Mucosa of descending colon (tissue), 3 donors: ENCODE measurements around the gene TNNT2. TPM values are rescaled to one million over a fixed set of nuclear protein-coding genes. Genes with fewer than 3 reads are reported as not detected.

Source experiments
- ATAC-seq: fragments of 200-7000 bp; cut with Tn5 transposase; one replicate; pipeline ENCODE4 v1.9.1; 2020; ENCODE audit warnings: mild to moderate bottlenecking, moderate library complexity
- DNase-seq, 3 donors: peaks; one replicate each; pipeline ENCODE4 v3.0.0-alpha.2; 2020
- H3K36me3 ChIP-seq: fragments of 200-600 bp; one replicate; pipeline ENCODE4 v1.8.0; 2021; ENCODE audit warnings: low read depth, mild to moderate bottlenecking
- H3K4me1 ChIP-seq: fragments of 200-600 bp; one replicate; pipeline ENCODE4 v1.8.0; 2021; ENCODE audit warnings: low read depth, mild to moderate bottlenecking
- H3K4me3 ChIP-seq: fragments of 200-600 bp; one replicate; pipeline ENCODE4 v1.8.0; 2021; ENCODE audit warnings: mild to moderate bottlenecking
- H3K9me3 ChIP-seq: fragments of 200-600 bp; one replicate; pipeline ENCODE4 v1.8.0; 2021; ENCODE audit warnings: mild to moderate bottlenecking
- intact Hi-C, 2 donors: fragments of 100-400 bp; cut with DNase I in 1 of 2; cut with micrococcal nuclease in 1 of 2; formaldehyde crosslinking; loops; one replicate each; pipeline versions ENCODE4 v1.11.0 to v1.11.1; 2022; cut with DNase I, micrococcal nuclease
- total RNA-seq, 3 donors: library from RNA; stranded (reverse); fragmentation: NEBNext Ultra II Directional in 2 of 3; extraction: Animal tissue kit (Norgen Biotek cat#: 25700) in 2 of 3; gene quantifications; one replicate each; pipeline versions ENCODE4 v1.2.1 to v1.2.4, GENCODE V29; 2021 to 2023
- TF ChIP-seq, protein P1 (sequence below): fragments of 200-600 bp; IDR thresholded peaks from one replicate; pipeline ENCODE4 v1.8.0; 2022; ENCODE audit warnings: antibody characterized with exemption, mild to moderate bottlenecking
- donor health status: DM: no; HTN: no; CAD: no; lungs with moderate emphysema.
- donor health status: DM: no; HTN: no; CAD: no.
- donor health status: DM: no; HTN: yes; CAD: no.

Gene TNNT2
- total RNA-seq, 3 donors from 2014 or later = 0.28 to 4.0 (median 2.0) TPM

DNA sequence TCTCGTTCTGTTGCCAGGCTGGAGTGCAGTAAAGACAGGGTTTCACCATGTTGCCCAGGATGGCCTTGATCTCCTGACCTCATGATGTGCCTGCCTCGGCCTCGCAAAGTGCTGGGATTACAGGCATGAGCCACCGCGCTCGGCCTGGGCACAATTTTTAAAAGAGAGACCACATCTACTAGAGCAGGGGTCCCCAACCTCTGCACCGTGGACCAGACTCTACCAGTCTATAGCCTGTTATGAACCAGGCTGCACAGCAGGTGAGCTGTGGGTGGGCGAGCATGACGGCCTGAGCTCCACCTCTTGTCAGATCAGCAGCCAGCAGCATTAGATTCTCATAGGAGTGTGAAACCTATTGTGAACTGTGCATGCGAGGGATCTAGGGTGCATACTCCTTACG is 20.8 kb downstream of the TNNT2 start:
- no peak for ATAC-seq
- no peak overlapping the region for H3K4me3 ChIP-seq
- TF ChIP-seq, protein P1, sequence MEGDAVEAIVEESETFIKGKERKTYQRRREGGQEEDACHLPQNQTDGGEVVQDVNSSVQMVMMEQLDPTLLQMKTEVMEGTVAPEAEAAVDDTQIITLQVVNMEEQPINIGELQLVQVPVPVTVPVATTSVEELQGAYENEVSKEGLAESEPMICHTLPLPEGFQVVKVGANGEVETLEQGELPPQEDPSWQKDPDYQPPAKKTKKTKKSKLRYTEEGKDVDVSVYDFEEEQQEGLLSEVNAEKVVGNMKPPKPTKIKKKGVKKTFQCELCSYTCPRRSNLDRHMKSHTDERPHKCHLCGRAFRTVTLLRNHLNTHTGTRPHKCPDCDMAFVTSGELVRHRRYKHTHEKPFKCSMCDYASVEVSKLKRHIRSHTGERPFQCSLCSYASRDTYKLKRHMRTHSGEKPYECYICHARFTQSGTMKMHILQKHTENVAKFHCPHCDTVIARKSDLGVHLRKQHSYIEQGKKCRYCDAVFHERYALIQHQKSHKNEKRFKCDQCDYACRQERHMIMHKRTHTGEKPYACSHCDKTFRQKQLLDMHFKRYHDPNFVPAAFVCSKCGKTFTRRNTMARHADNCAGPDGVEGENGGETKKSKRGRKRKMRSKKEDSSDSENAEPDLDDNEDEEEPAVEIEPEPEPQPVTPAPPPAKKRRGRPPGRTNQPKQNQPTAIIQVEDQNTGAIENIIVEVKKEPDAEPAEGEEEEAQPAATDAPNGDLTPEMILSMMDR = no peak
- no peak for DNase-seq
- no peaks in the 10 kb centered on the region for H3K9me3 ChIP-seq
- H3K36me3 ChIP-seq = no peaks in the 10 kb centered on the region
- no peaks in the 10 kb centered on the region for H3K4me1 ChIP-seq
- intact Hi-C loops = no loop called here

DNA sequence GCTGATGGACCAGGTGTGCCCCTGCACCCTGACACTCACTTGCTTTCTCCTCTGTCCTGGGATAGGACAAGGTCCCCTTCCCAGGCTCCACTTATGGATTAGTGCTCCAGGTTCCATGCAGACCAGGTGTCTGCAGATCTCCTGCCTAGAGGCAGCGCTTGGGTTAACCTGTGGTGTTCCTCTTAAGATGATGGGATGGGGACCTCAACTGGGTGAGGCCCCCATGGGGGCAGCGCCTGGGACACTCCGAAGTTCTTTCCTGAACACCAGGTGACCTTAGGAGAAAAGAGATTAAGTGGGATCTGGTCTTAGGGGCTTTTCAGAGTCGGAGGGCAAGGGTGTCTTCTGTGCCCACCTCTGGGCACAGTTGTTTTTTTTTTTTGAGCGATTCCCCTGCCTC is 21.2 kb downstream of the TNNT2 start:
- Histone ChIP-seq H3K9me3 (no peaks in the 10 kb centered on the region), H3K4me1 (no peaks in the 10 kb centered on the region), H3K4me3 (no peak overlapping the region), H3K36me3 (no peaks in the 10 kb centered on the region)
- intact Hi-C loops = no loop called here
- TF ChIP-seq, protein P1 = no peak
- DNase-seq (no peak), ATAC-seq (no peak)

DNA sequence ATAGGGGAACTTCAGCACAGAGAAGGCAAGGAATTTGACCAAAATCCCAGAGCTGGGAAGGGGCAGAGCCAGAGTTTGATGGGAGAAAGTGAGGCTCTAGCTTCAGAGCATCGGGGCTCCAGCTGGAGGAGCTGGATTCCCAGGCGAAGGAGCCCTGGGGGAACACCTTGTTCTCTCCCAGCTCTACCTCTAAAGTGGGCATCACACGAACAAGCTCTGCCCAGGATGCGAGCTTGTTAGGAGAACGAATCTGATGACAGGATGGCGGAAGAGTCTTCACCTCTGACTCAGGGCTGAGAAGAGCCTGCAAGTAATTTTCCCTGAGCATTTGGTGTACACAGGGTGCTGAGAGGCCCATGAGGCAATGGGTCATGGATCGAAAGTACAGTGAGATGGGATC is 22.0 kb downstream of the TNNT2 start:
- no peak overlapping the region for H3K4me3 ChIP-seq
- TF ChIP-seq, protein P1 = no peak
- intact Hi-C loops = no loop called here
- DNase-seq (no peak), ATAC-seq (no peak)
- no peaks in the 10 kb centered on the region for H3K9me3 ChIP-seq
- no peaks in the 10 kb centered on the region for H3K4me1 ChIP-seq
- H3K36me3 ChIP-seq = no peaks in the 10 kb centered on the region

DNA sequence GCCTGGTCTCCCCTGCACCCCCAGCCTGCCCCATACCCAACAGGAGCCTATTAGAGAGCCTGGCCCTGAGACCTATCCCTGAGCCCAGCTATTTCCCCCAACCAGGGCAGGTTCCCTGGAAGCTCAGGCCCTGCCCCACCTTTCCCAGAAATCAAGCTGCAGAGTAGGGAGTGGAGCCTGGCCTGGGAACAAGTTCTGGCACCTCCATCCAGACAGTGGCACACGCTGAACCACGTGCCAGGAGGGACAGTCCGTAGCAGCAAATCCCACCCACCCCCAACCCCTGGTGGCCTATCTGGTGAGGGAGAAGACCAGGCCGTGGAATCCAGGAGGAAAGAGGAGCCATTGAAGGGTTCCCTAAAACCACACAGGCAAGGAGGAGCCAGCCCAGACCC is 22.6 kb downstream of the TNNT2 start:
- no peak for ATAC-seq
- no peak overlapping the region for H3K4me3 ChIP-seq
- intact Hi-C loops = no loop called here
- no peaks in the 10 kb centered on the region for H3K9me3 ChIP-seq
- TF ChIP-seq, protein P1 = no peak
- no peaks in the 10 kb centered on the region for H3K36me3 ChIP-seq
- H3K4me1 ChIP-seq = no peaks in the 10 kb centered on the region
- no peak for DNase-seq

DNA sequence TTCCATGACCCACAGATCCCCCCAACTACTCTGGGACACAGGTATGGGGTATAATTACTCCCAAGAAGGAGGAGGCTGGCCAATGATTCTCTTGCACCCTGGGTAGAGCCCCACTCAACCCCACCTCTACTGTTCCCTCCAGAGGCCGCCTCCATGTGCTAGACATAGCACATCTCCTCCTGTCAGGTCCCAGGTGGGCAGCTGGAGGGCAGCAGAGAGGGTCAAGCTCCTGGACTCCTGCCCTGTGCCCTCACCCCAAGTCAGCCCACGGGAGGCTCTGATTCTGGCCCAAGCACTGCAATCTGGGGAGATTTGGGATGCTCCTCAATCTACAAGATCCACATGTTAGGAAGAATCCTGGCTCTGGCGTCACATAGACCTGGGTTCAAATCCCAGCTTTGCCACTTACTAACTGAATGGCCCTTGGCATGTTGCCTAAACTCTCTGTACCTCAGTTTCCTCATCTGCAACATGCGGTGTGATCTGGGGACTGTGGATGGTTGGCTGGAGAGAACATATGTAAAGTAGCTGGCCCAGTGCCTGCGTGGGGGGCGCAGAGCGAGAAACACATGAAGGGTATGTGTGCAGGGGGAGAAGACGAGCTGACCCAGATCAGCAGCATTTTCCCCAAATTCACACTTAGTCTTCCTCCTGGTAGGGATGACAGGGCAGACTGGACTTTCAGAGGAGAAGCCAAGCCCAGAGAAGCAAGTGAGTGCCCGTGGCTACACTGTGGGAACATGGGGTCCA is 23.2 kb downstream of the TNNT2 start:
- no peak for DNase-seq
- no peak for ATAC-seq
- Histone ChIP-seq H3K4me1 (no peaks in the 10 kb centered on the region), H3K9me3 (no peaks in the 10 kb centered on the region), H3K36me3 (no peaks in the 10 kb centered on the region), H3K4me3 (no peak overlapping the region)
- intact Hi-C loops = no loop called here
- TF ChIP-seq, protein P1 = no peak
